IMR-90 (cell line): ENCODE data around the gene TAF7. TPM values are rescaled to one million over a fixed set of nuclear protein-coding genes. Genes with fewer than 3 reads are reported as not detected.

Experiments
- ATAC-seq: fragments of 200-7000 bp; cut with Tn5 transposase; 2 replicates; pipeline ENCODE4 v1.9.1; 2020; ENCODE audit warnings: low read depth, mild to moderate bottlenecking, moderate library complexity
- BruUV-seq: library from RNA; stranded (reverse); fragments of 400-500 nt; replicated peaks from 2 replicates; lab custom pipeline; 2021; lab: Mats Ljungman, UMichigan
- CTCF ChIA-PET: fragments of 300-600 bp; formaldehyde crosslinking; extraction: SDS; loops from one replicate; lab custom pipeline; 2021; ENCODE audit warnings: antibody characterized with exemption; lab: Yijun Ruan, JAX
- POLR2A ChIA-PET: fragments of 300-600 bp; sonication (Branson Sonifier 250); formaldehyde crosslinking; loops from one replicate; lab custom pipeline; 2022; ENCODE audit warnings: antibody characterized with exemption; ENCODE audit not compliant: unreplicated experiment; lab: Charles Lee
- DNase-seq: peaks from one replicate; pipeline ENCODE4 v3.0.0; 2013
- H2AFZ ChIP-seq: replicated peaks from 2 replicates; pipeline ENCODE3; 2013; ENCODE audit warnings: low read length, mild to moderate bottlenecking; ENCODE audit not compliant: poor library complexity
- H2AK5ac ChIP-seq: 2 replicates; pipeline ENCODE4 v1.6.1; 2013; ENCODE audit warnings: low read depth, low read length, inconsistent platforms
- H2AK9ac ChIP-seq: replicated peaks from 2 replicates; pipeline ENCODE3; 2013; ENCODE audit warnings: mild to moderate bottlenecking, low read depth, low read length, moderate library complexity; ENCODE audit not compliant: poor library complexity
- H2BK120ac ChIP-seq: 2 replicates; pipeline ENCODE4 v1.6.1; 2013; ENCODE audit warnings: low read depth, low read length, inconsistent platforms
- H2BK15ac ChIP-seq: 3 replicates; pipeline ENCODE4 v1.6.1; 2013; ENCODE audit warnings: low read depth, low read length, inconsistent platforms
- H2BK20ac ChIP-seq: 2 replicates; pipeline ENCODE4 v1.6.1; 2013; ENCODE audit warnings: low read depth, mild to moderate bottlenecking, inconsistent platforms, low read length, moderate library complexity
- H2BK5ac ChIP-seq: 2 replicates; pipeline ENCODE4 v1.6.1; 2013; ENCODE audit warnings: mild to moderate bottlenecking, low read depth, low read length, inconsistent platforms; ENCODE audit not compliant: poor library complexity, severe bottlenecking
- H3K14ac ChIP-seq: replicated peaks from 2 replicates; pipeline ENCODE4 v1.6.1; 2013; ENCODE audit warnings: low read depth, low read length, inconsistent platforms
- H3K18ac ChIP-seq: 2 replicates; pipeline ENCODE4 v1.6.1; 2013; ENCODE audit warnings: low read depth, low read length, control low read depth
- H3K23ac ChIP-seq: 2 replicates; pipeline ENCODE4 v1.6.1; 2013; ENCODE audit warnings: low read depth, low read length, inconsistent platforms
- H3K27ac ChIP-seq: 2 replicates; pipeline ENCODE4 v1.5.1; 2013; ENCODE audit warnings: mild to moderate bottlenecking, control low read depth, low read length; ENCODE audit not compliant: insufficient read depth
- H3K27me3 ChIP-seq: 2 replicates; pipeline ENCODE4 v1.6.1; 2013; ENCODE audit warnings: low read length; ENCODE audit not compliant: control insufficient read depth, insufficient read depth
- H3K36me3 ChIP-seq: 2 replicates; pipeline ENCODE4 v1.6.1; 2013; ENCODE audit warnings: low read length, mixed read lengths; ENCODE audit not compliant: control insufficient read depth, insufficient read depth
- H3K4ac ChIP-seq: 2 replicates; pipeline ENCODE4 v1.6.1; 2013; ENCODE audit warnings: low read depth, low read length, inconsistent platforms
- H3K4me1 ChIP-seq: 2 replicates; pipeline ENCODE4 v1.6.1; 2013; ENCODE audit warnings: low read length, mixed read lengths; ENCODE audit not compliant: control insufficient read depth, insufficient read depth
- H3K4me2 ChIP-seq: 2 replicates; pipeline ENCODE4 v1.6.1; 2013; ENCODE audit warnings: low read depth, mild to moderate bottlenecking, control low read depth, low read length, moderate library complexity
- H3K4me3 ChIP-seq: 2 replicates; pipeline ENCODE4 v1.5.1; 2013; ENCODE audit warnings: low read depth, mild to moderate bottlenecking, control low read depth, low read length, moderate library complexity; ENCODE audit not compliant: insufficient read depth
- H3K56ac ChIP-seq: 2 replicates; pipeline ENCODE4 v1.6.1; 2013; ENCODE audit warnings: low read length, inconsistent platforms; ENCODE audit not compliant: insufficient read depth; ENCODE audit errors: extremely low read depth
- H3K79me1 ChIP-seq, 2 experiments: 2 replicates each; pipeline ENCODE4 v1.6.1; 2013; ENCODE audit warnings: low read length in 2 of 2, inconsistent platforms in 1 of 2, low read depth in 1 of 2
- H3K9ac ChIP-seq: 2 replicates; pipeline ENCODE4 v1.6.1; 2013; ENCODE audit warnings: low read depth, low read length, control low read depth
- H3K9me1 ChIP-seq: 2 replicates; pipeline ENCODE4 v1.6.1; 2013; ENCODE audit warnings: low read length, inconsistent platforms; ENCODE audit not compliant: insufficient read depth
- H3K9me3 ChIP-seq: 2 replicates; pipeline ENCODE4 v1.6.1; 2013; ENCODE audit warnings: low read length; ENCODE audit not compliant: control insufficient read depth, insufficient read depth
- H4K20me1 ChIP-seq: 2 replicates; pipeline ENCODE4 v1.6.1; 2013; ENCODE audit warnings: low read length, inconsistent platforms; ENCODE audit not compliant: insufficient read depth
- H4K5ac ChIP-seq: 2 replicates; pipeline ENCODE4 v1.6.1; 2013; ENCODE audit warnings: mild to moderate bottlenecking, low read depth, low read length, control low read depth
- H4K8ac ChIP-seq, 2 experiments: 2 replicates each; pipeline ENCODE4 v1.6.1; 2013; ENCODE audit warnings: low read depth in 2 of 2, low read length in 2 of 2, control low read depth in 1 of 2, inconsistent platforms in 1 of 2
- H4K91ac ChIP-seq: 2 replicates; pipeline ENCODE4 v1.6.1; 2013; ENCODE audit warnings: low read depth, low read length, inconsistent platforms; ENCODE audit not compliant: insufficient read depth
- FOS ChIP-seq: fragments of 150-350 bp; IDR thresholded peaks from 2 replicates; pipeline ENCODE4 v1.6.1; 2016; ENCODE audit warnings: low read depth, low read length
- NFE2L2 ChIP-seq: fragments of 150-350 bp; IDR thresholded peaks from 2 replicates; pipeline ENCODE4 v1.6.1; 2016; ENCODE audit warnings: low read depth, mild to moderate bottlenecking, low read length
- POLR2A ChIP-seq: IDR thresholded peaks from 2 replicates; pipeline ENCODE4 v1.6.1; 2012; ENCODE audit warnings: mild to moderate bottlenecking, low read depth, low read length
- RFX5 ChIP-seq: IDR thresholded peaks from 2 replicates; pipeline ENCODE4 v1.8.0; 2012; ENCODE audit warnings: low read depth, mild to moderate bottlenecking, low read length, moderate library complexity
- WGBS, 2 experiments: methylation state at CpG; one replicate each; pipeline versions ENCODE4 v1.1.5 to v1.1.7; 2013; ENCODE audit warnings: missing lambda C conversion rate in 2 of 2; ENCODE audit not compliant: insufficient read length in 1 of 2; ENCODE audit errors: extremely low coverage in 2 of 2; 5-methylcytosine and 5-hydroxymethylcytosine counted together
- dilution Hi-C: fragments of 300-500 bp; cut with HindIII; formaldehyde crosslinking; loops from one replicate; pipeline ENCODE4 v1.14.3; 2018; ENCODE audit warnings: low sequenced_read_pairs; ENCODE audit not compliant: unreplicated experiment
- in situ Hi-C: fragments of 300-500 bp; cut with MboI; formaldehyde crosslinking; loops from 3 replicates; pipeline ENCODE4 v1.14.3; 2019; ENCODE audit warnings: low sequenced_read_pairs, inconsistent platforms, mixed read lengths
- intact Hi-C: fragments of 100-400 bp; cut with micrococcal nuclease; formaldehyde crosslinking; loops from 2 replicates; pipeline ENCODE4 v1.10.0; 2022
- polyA plus RNA-seq, 3 experiments: library from polyadenylated mRNA; depleted of rRNA; stranded (reverse); fragments of >200 nt; gene quantifications; 2 replicates each; pipeline ENCODE4 v1.2.3, GENCODE V29; 2012; ENCODE audit warnings: low replicate concordance in 1 of 3
- total RNA-seq: library from RNA; depleted of rRNA; stranded (reverse); fragments of >200 nt; gene quantifications from 2 replicates; pipeline ENCODE4 v1.2.3, GENCODE V29; 2012

Gene TAF7
- total and polyA plus RNA-seq, 2 of the 4 experiments (the other 2 are of a cell fraction), result 45.7 to 51.8 TPM

DNA sequence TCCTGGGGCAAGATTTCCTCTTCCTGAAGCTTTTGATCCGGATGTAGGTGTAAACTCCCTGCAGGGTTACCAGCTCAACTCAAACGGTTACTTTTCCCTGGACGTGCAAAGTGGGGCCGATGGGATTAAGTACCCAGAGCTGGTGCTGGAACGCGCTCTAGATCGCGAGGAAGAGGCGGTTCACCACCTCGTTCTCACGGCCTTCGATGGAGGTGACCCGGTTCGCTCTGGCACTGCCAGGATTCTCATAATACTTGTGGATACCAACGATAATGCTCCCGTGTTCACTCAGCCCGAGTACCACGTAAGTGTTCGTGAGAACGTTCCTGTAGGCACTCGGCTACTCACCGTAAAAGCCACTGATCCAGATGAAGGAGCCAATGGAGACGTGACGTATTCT lies 35.1 kb upstream of the TAF7 start:
- H3K27ac ChIP-seq, result no peak overlapping the region
- no peak for DNase-seq
- no peak overlapping the region; the same call in 1 of the 2 replicates for H4K5ac ChIP-seq
- no peaks in the 10 kb centered on the region for H3K79me1 ChIP-seq
- H3K27me3 ChIP-seq, result no peaks in the 10 kb centered on the region
- no peak overlapping the region for H3K56ac ChIP-seq
- H2AK9ac ChIP-seq, result no peak overlapping the region
- no peaks in the 10 kb centered on the region for H4K20me1 ChIP-seq
- no peak overlapping the region for H3K14ac ChIP-seq
- no peak overlapping the region for H2AK5ac ChIP-seq
- dilution Hi-C loops (no loop called here), in situ Hi-C loops (no loop called here), intact Hi-C loops (no loop called here)
- no peak overlapping the region for H2AFZ ChIP-seq
- no peak overlapping the region for H4K8ac ChIP-seq
- BruUV-seq, result no TSS peak
- H3K4me3 ChIP-seq, result no peak overlapping the region
- no peak overlapping the region for H3K4ac ChIP-seq
- H3K23ac ChIP-seq, result no peak overlapping the region
- ATAC-seq, result no peak
- peak overlapping the region; percentile 85; the same call in 1 of the 2 replicates for H3K4me2 ChIP-seq
- H2BK120ac ChIP-seq, result no peak overlapping the region
- H2BK15ac ChIP-seq, result no peak overlapping the region
- H3K9me3 ChIP-seq, result peaks cover 60% of the 10 kb centered on the region
- H3K9ac ChIP-seq, result no peak overlapping the region
- no peak overlapping the region for H3K18ac ChIP-seq
- POLR2A ChIA-PET, result no interaction called here
- H4K91ac ChIP-seq, result no peak overlapping the region
- CTCF ChIA-PET, result no interaction called here
- H3K9me1 ChIP-seq, result no peaks in the 10 kb centered on the region
- no peak overlapping the region for H2BK20ac ChIP-seq
- no peak for TF ChIP-seq NFE2L2
- no peak for TF ChIP-seq POLR2A
- TF ChIP-seq RFX5, result no peak
- TF ChIP-seq FOS, result no peak
- H2BK5ac ChIP-seq, result no peak overlapping the region
- H3K4me1 ChIP-seq, result no peaks in the 10 kb centered on the region
- H3K36me3 ChIP-seq, result peaks cover 5% of the 10 kb centered on the region; the same call in 1 of the 2 replicates
- WGBS, 2 experiments, result 48% methylated on average over 17 of the region's 24 CpGs; no CpG with 5 or more reads in 1 of the 2 experiments
